AG08395 (cell line): ENCODE data around the gene MCRIP1.

Source experiments
- DNase-seq: peaks from one replicate; pipeline ENCODE4 v3.0.0; 2012; ENCODE audit warnings: mixed read lengths, low spot score

Gene MCRIP1

DNA sequence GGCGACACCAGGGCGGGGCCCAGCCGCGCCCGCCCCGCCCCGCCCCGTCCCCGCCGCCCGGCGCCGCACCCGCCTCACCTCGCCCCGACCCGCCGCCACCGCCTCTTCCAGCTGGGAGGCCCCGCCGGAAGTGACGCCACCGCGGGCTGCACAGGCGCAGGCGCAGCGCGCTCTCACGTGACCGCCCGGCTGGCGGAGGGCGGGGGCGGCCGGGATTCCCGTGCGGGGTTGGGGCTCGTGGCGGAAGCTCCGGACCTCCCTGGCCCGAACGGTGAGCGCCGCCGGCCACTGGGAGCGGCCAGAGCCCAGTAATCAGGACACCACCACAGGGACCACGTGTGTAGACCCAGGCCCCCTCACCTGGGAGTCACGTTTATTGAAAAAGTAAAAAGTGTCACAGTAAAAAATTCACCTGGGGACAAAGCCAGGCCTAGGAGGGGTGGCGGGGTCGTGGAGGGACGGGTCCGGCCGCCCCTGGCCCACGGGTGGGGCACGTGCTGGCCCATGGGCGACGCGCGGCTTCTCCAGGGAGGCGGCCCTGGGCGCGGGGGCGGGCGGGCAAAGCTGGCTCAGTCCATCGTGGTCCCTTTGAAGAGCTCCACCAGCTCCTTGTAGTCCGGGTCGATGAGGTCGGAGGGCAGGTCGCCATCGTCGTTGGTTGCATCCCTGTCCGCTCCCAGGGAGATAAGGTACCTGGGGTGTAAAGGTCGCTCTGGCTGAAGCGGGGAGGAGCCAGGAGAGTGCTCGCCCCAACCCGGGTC, at the start of gene MCRIP1:
Gene MCRIP1, minus strand, starts transcription at position 132 of the 761 bp plus-strand sequence. CDS start 8,785 bp downstream, outside the sequence.
- DNase-seq = peak; percentile 98

GRCh38 chr17:81879121-81879520, 46.0 kb upstream of the MCRIP1 start:
- DNase-seq = no peak

DNA sequence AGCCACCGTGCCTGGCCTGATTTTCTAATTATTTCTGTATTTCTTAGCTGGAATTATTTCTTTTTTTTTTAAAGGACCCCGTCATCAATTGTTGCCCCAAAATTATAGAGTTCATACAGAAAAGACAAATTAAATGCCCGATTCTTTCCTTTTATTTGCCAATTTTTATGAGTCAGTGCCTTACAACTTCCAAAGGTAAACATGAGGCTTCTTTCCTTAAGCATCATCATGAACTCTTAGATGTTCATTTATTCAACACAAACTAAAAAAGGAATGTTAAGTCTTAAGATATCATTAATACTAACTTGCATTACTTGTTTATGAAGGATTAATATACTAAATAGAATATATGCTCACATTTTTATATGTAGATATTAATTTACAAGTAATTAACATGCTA, 45.2 kb upstream of the MCRIP1 start:
- DNase-seq = no peak

- DNase-seq = no peak
These were observed 44.5 kb upstream of the MCRIP1 start for GRCh38 chr17:81877569-81877968.

DNA sequence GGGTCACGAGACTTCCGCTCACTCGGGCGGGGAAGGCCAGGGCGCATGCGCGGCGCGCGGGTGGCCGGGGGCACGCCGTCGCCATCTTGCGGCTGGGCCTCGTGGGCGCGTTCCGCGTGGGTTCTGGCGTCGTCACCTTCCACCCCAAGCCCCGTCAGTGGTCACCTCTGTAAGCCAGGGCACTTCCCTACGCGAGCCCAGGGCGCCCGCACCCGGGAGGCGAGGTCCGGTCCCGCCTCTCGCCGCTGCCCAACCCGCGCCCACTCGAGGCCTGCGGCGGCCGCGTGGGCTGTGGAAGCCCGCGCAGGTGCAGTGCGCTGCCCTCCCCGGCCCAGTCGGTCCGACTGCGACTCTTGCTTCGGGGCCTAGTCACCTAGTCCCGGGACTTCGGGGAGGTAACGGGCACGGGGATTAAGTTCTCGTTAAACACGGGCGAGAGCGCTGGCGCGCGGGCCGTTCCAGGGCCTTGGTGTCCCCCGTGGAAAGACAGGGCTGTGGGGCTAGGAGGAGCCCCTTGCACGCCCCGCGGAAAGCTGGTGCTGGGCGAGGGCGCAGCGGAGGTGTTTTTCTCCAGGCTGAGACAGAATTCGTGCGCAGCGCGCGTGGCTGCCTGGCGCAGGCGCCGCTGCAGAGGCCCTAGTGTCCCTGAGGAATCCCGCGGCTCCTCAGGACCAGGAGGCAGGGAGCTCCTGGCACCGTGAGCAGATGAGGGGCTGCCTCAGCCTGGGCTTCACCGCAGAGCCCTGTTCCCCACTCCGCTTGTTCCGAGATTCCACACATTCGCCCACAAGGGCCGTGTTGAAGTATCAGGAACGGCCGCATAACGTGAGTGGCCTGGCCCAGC, 38.5 kb upstream of the MCRIP1 start:
- peak; percentile 99 for DNase-seq

DNA sequence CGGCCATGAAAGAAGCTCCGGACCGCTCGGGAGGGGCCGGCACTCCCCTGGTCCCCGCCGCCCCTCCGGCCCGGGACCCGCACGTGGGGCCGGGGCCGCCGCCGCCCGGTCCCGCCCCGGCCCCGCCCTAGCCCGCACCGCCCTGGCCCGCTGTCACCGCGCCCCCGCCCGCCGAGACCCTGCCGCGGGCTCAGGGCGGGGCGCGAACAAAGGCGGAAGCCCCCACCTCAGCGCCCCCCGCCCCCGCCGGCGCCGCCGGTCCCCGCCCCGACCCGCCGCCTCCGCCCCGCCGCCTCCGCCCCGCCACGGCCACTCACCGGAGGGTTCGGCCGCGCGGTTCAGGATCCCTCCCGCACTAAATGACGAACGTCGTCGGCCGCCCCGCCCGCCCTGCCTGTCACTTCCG, 37.9 kb upstream of the MCRIP1 start, which contains the start of gene ARHGDIA:
Gene ARHGDIA, minus strand, starts transcription at position 357 of the 406 bp plus-strand sequence. CDS start 1,407 bp downstream, outside the sequence.
- no peak for DNase-seq

- DNase-seq = no peak
These were observed 37.3 kb upstream of the MCRIP1 start for GRCh38 chr17:81870131-81870980.

DNA sequence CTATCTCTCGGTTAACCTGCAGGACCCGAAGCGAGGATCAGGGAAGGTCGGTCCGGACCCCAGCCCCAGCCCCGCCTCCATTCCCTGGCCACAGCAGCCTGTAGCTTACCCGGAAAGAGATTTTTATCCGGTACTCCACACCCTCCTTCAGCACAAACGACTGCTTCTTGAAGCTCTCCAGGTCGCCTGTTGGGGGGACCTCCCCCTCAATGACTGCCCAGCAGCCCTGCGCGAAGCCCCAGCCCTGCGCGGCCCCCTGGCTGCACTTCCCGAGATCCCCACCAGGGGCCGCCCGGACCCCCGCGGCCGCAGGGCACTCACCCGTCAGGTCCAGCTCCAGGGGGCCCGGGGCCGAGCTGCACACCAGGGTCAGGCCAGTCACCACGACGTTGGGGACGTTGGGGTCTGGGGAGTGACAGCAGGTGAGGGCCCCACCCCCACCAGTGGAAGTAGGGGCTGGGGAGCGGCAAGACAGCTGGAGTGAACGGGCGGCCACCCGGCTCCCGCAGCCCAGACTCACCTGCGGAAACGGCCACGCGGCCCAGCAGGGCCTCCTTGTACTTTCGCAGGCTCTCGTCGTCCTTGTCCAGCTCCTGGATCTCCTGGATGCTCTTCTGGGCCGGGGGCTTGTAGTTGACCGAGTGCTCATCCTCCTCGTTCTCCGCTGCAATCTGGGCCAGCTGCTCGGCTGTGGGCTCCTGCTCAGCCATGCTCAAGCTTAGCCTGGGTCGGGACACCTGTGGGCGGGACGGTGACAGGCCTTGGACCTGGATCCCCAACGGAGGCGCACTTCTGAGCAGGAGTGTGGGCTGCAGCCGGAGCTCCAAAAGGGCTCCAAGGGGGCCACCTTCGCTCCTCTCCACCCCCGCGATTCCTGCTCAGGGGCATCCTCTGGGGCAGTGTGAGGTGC, 36.4 kb upstream of the MCRIP1 start:
- DNase-seq = no peak

DNA sequence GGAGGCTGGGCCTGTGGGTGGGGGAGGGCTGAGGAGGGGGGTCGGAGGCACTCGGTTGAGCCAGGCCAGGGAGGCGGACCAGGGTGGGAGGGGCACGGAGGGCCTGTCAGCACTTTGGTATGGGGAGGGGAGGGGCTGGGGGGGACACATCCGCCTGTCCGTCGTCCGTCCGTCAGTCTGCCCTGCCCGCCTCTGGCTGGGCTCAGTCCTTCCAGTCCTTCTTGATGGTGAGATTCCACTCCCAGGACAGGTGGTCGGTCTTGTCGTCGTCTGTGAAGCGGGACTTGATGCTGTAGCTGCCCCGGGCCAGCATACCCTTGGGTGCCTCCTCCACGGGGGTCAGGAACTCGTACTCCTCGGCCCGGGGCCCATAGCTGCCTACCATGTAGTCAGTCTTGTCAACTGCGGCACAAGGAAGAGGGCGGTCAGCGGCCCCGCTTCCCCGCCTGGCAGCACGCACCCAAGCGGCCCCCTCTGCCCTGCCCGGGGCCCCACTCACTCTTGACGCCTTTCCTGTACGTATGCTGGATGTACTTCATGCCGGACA, 35.7 kb upstream of the MCRIP1 start:
- peak; percentile 71 for DNase-seq

GRCh38 chr17:81867991-81868673, 35.0 kb upstream of the MCRIP1 start:
- DNase-seq = no peak

GRCh38 chr17:81867170-81867990, 34.3 kb upstream of the MCRIP1 start:
- no peak for DNase-seq

- no peak for DNase-seq
These were observed 33.5 kb upstream of the MCRIP1 start for GRCh38 chr17:81866440-81867169.

DNA sequence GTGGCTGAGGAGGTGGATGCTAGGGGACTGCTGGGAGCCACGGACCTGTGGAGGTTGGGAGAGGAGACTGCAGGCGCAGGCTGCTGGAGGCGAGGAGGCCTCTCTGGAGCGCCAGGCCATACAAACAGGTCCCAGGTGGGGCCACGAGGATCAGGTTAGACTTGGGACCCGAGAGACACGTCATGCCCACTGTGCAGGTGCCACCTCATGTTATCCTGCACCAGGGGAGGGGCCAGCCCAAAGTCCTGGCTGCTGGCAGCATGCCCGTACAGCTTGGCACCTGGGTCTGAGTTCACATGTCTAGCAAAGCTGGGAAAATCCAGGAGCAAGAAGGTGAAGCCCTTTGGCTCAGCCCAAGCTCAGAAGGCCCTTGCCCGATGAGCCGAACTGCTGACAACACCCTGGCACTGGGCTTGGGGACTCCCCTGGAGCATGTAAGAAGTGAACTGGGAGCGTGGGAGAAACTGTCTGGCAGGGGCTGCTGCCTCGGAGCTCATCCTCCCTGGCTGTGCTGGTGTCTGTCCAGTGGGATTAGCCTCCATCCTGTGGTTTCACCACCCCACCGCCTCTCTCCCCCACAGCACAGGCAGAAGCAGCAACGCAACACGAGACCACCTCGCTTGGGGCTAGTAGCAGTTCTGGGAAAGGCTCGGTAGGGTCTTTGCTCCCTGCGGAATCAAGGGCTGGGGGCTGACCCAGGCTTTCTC, 32.8 kb upstream of the MCRIP1 start:
- DNase-seq = no peak

DNA sequence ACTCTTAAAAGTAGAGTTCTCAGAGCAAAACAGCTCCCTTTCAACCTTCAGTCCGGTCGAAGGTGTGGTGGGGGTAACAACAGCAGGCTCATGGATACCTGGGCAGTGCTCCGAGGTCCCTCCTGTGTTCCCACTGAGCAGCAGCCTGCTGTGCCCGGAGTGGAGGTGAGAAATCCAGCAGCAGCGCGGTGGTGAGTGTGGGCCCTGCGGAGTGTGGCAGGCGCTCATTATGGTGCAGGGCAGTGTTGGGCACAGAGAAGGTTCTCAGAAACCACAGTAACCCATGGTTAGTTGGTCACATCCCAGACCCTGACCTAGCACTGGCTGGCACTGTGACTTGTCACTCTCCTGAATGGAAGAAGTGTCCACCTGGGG, 32.3 kb upstream of the MCRIP1 start:
- DNase-seq = no peak

DNA sequence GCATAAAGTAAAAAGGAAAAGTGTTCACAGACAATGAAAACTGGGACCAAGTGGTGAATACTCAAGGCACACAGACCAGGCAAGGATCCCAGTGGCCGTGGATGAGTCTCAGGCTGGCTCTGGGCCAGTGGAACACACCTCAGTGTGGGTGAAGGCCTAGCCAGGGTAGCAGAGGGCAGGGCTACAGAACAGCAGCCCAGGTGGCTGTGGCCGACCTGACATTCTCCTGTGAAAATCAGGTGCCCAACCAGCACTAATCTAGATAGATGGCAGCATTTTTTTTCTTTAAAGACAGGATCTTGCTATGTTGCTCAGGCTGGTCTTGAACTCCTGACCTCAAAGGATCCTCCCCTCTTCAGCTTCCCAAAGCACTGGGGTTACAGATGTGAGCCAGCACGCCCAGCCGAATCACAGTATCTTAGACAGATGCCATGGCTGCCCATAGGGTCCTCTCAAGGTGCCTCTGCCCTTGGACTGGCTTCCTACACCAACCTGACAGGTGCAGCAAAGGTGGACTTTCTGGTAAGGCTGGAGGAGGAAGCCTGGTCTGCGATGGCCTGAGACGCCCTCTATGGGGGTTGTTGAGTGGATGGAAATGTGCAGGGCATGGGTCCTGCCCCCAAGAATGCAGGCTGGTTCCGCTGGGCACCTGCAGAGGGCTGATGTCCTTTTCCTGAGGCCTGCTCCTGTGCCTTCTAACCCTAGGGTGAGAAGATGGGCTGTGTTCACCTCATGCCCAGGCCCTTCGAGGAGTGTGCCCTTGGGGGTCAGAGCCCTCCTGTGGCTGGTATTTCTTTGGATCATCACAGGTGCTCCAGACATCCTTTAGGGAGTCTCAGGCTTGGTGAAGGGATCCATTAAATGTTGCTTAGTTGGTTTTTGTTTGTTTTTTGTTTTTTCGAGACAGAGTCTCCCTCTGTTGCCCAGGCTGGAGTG, 31.0 kb upstream of the MCRIP1 start:
- DNase-seq = no peak

DNA sequence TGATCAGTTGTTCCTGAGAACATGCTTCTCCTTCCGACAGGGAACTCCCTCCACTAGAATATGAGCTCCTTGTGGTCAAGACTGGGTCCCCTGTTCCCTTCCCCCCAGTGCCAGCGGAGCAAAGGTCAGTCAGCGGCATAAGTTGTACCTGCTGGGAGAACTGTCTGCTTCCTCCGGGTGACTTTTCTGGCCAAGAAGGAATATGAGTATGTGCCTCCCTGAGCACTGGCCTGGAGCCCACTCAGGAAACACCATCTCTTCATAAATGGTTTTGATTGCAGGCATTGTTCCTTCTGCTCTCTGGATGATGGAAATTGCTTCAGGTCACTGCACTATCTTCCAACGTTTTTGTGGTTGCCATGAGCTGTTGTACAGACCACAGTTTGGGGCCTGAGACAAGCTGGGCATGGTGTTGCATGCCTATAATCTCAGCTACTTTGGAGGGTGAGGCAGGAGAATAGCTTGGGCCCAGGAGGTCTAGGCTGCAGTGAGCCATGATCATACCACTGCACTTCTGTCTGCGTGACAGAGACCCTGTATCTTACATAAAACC, 30.1 kb upstream of the MCRIP1 start:
- DNase-seq = no peak
